NB4 (cell line): Measurements from ENCODE around the gene SLCO3A1.
"Not testable (repeated sequence)": the region's sequence is repeated elsewhere in the genome, so short reads cannot be mapped to it uniquely, and the experiment has no call there.

ENCODE experiments used
- DNase-seq: peaks from one replicate; pipeline ENCODE4 v3.0.0; 2010; ENCODE audit warnings: low read depth
- H3K4me3 ChIP-seq: one replicate; pipeline ENCODE4 v1.5.1; 2011; ENCODE audit warnings: mild to moderate bottlenecking, low read depth, low read length, moderate library complexity
- CTCF ChIP-seq: IDR thresholded peaks from one replicate; pipeline ENCODE4 v1.5.1; 2012; ENCODE audit warnings: low read depth, low read length
- MYC ChIP-seq: IDR thresholded peaks from 2 replicates; pipeline ENCODE4 v1.6.1; 2011; ENCODE audit warnings: low read depth, low read length
- POLR2A ChIP-seq: IDR thresholded peaks from 2 replicates; pipeline ENCODE4 v1.6.1; 2011; ENCODE audit warnings: mild to moderate bottlenecking; ENCODE audit not compliant: insufficient read length; ENCODE audit errors: extremely low read depth
- TF ChIP-seq, protein P1 (sequence below): IDR thresholded peaks from 2 replicates; pipeline ENCODE4 v1.6.1; 2011; ENCODE audit warnings: low read depth, low read length

The SLCO3A1 gene

GRCh38 chr15:92059036-92059970, 205.8 kb downstream of the SLCO3A1 start:
- no peak for DNase-seq
- H3K4me3 ChIP-seq, result no peak overlapping the region
- TF ChIP-seq, protein P1, sequence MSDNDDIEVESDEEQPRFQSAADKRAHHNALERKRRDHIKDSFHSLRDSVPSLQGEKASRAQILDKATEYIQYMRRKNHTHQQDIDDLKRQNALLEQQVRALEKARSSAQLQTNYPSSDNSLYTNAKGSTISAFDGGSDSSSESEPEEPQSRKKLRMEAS, result no peak
- no peak for TF ChIP-seq POLR2A
- no peak for TF ChIP-seq MYC
- TF ChIP-seq CTCF, result no peak

GRCh38 chr15:92059971-92060311, 206.4 kb downstream of the SLCO3A1 start:
- not testable (repeated sequence) for DNase-seq, H3K4me3 ChIP-seq

DNA sequence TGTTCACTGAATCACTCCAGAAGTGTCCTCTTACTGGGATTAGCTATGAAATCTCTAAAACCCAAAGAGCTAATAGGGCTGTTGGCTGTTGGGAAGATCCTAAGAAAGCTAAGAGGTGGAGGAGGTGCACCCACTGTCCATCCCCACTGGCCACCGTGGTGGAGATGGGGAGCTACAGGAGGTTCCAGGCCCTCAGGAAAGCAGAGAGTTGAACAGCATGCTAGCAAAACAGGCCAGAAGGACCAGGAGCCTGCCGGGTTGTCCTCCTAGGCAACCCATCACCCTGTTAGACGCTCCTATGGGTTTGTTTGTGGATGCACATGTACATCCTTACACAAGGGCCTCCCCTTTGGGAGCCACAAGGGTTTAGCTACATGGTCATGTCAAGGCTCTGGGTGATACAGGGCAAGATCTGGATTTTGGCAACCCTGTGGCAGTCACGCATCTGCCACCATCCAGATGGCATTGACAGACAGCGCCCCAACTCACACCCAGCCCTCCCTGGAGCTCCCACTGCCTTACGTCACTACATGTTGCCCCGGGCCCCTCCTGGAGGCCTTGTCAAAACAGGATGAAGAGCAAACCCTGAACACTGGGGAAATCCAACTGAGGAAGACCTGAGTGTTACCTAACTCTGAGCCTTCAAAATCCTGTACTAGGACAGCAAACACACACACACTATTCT, 208.1 kb downstream of the SLCO3A1 start:
- H3K4me3 ChIP-seq, result no peak overlapping the region
- no peak for TF ChIP-seq MYC
- TF ChIP-seq, protein P1, result no peak
- no peak for TF ChIP-seq POLR2A
- TF ChIP-seq CTCF, result no peak

DNA sequence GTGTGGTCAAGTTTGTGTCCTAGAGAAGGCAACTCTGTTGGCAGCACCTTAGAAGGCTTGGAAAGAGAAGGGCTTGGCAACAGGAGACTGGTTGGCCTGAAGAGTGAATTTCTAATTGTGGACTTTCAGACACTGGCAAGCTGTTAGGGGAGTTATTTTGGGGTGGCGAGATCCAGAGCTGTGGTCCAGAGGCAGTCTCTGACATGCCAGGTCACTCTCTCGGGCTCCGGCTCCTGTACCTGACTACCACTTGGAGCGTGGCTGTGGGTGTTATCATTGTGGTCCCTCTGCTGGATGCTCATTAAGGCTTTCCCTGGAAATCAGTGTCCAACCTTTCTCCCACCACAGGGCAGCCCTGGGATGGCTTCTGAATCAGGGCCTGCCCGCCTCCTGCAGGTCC, 209.0 kb downstream of the SLCO3A1 start:
- DNase-seq, result no peak
- TF ChIP-seq, protein P1, result no peak
- TF ChIP-seq MYC (no peak), POLR2A (no peak), CTCF (no peak)
- H3K4me3 ChIP-seq, result no peak overlapping the region

More for the DNA sequence above, 208.1 kb downstream of the SLCO3A1 start:
- DNase-seq, result no peak

GRCh38 chr15:92068121-92068520, 214.6 kb downstream of the SLCO3A1 start:
- no peak overlapping the region for H3K4me3 ChIP-seq
- TF ChIP-seq, protein P1, result peak; percentile 86
- no peak for TF ChIP-seq CTCF
- no peak for TF ChIP-seq POLR2A
- peak; percentile 18; the same call in 1 of the 2 replicates for TF ChIP-seq MYC
- DNase-seq, result peak; percentile 64
